SK-N-SH (cell line): ENCODE measurements around the gene NSUN7. TPM values are rescaled to one million over a fixed set of nuclear protein-coding genes. Genes with fewer than 3 reads are reported as not detected.

Experiments used
- CTCF ChIA-PET: fragments of 300-600, 350-600 bp; formaldehyde crosslinking; extraction: SDS; loops from one replicate; lab custom pipeline; 2021; lab: Yijun Ruan, JAX
- POLR2A ChIA-PET: fragments of 350-600 bp; sonication (Branson Sonifier 250); formaldehyde crosslinking; extraction: SDS; loops from one replicate; lab custom pipeline; 2020; ENCODE audit warnings: antibody characterized with exemption, inconsistent platforms; lab: Yijun Ruan, JAX
- DNase-seq: peaks from one replicate; pipeline ENCODE4 v3.0.0; 2012
- H2AFZ ChIP-seq: fragments of 200-600 bp; sonication (generic); 2 replicates; pipeline ENCODE4 v1.8.1; 2016; ENCODE audit warnings: antibody characterized with exemption, mild to moderate bottlenecking, low read depth
- H3F3A ChIP-seq: fragments of 200-600 bp; sonication (generic); replicated peaks from 2 replicates; pipeline ENCODE3; 2016; ENCODE audit warnings: antibody characterized with exemption, mild to moderate bottlenecking; ENCODE audit not compliant: insufficient read depth
- H3K27ac ChIP-seq, 2 experiments: fragments of 200-500 bp in 1 of 2; fragments of 200-600 bp in 1 of 2; sonication (Bioruptor generic) in 1 of 2; sonication (generic), shearing (Covaris generic) in 1 of 2; 2 replicates each; pipeline versions ENCODE4 v1.5.1 to v1.6.1; 2014 to 2016; ENCODE audit warnings: low read depth in 2 of 2, inconsistent platforms in 1 of 2, low read length in 1 of 2, mild to moderate bottlenecking in 1 of 2, mixed read lengths in 1 of 2
- H3K27me3 ChIP-seq: fragments of 200-600 bp; sonication (generic), shearing (Covaris generic); 2 replicates; pipeline ENCODE4 v1.6.1; 2016; ENCODE audit warnings: mixed run types; ENCODE audit not compliant: insufficient read depth
- H3K36me3 ChIP-seq, 2 experiments: fragments of 200-500 bp in 1 of 2; fragments of 200-600 bp in 1 of 2; sonication (Bioruptor generic) in 1 of 2; sonication (generic) in 1 of 2; replicated peaks in 1 of 2; 2 replicates each; pipeline versions ENCODE3 to v1.5.1; 2014 to 2016; ENCODE audit warnings: low read length in 1 of 2, mild to moderate bottlenecking in 1 of 2; ENCODE audit not compliant: insufficient read depth in 2 of 2, control insufficient read depth in 1 of 2
- H3K4me1 ChIP-seq, 2 experiments: fragments of 200-500 bp in 1 of 2; fragments of 200-600 bp in 1 of 2; sonication (Bioruptor generic) in 1 of 2; sonication (generic), shearing (Covaris generic) in 1 of 2; 2 replicates each; pipeline versions ENCODE4 v1.5.1 to v1.6.1; 2014 to 2016; ENCODE audit warnings: low read depth in 1 of 2, low read length in 1 of 2, mixed run types in 1 of 2; ENCODE audit not compliant: insufficient read depth in 2 of 2, control insufficient read depth in 1 of 2
- H3K4me2 ChIP-seq: fragments of 200-600 bp; sonication (generic), shearing (Covaris generic); 2 replicates; pipeline ENCODE4 v1.6.1; 2017; ENCODE audit warnings: mixed run types
- H3K4me3 ChIP-seq, 2 experiments: fragments of 200-500 bp in 1 of 2; fragments of 200-600 bp in 1 of 2; sonication (Bioruptor generic) in 1 of 2; sonication (generic), shearing (Covaris generic) in 1 of 2; 2 replicates each; pipeline versions ENCODE4 v1.5.1 to v1.8.1; 2014 to 2016; ENCODE audit warnings: low read depth in 2 of 2, inconsistent platforms in 1 of 2, low read length in 1 of 2, mild to moderate bottlenecking in 1 of 2, mixed read lengths in 1 of 2, moderate library complexity in 1 of 2
- H3K79me2 ChIP-seq: fragments of 200-600 bp; sonication (generic); 2 replicates; pipeline ENCODE4 v1.8.1; 2017; ENCODE audit warnings: mild to moderate bottlenecking; ENCODE audit not compliant: insufficient read depth
- H3K9ac ChIP-seq: fragments of 200-600 bp; sonication (generic); 2 replicates; pipeline ENCODE4 v1.6.1; 2017; ENCODE audit warnings: mixed run types
- H3K9me2 ChIP-seq: fragments of 200-600 bp; sonication (generic); 2 replicates; pipeline ENCODE4 v1.6.1; 2017; ENCODE audit warnings: mixed run types
- H3K9me3 ChIP-seq: fragments of 200-600 bp; sonication (generic); 2 replicates; pipeline ENCODE4 v1.6.1; 2017; ENCODE audit warnings: mixed run types, mild to moderate bottlenecking, moderate library complexity
- H4K20me1 ChIP-seq: fragments of 200-600 bp; sonication (generic); 2 replicates; pipeline ENCODE4 v1.6.1; 2017; ENCODE audit warnings: mild to moderate bottlenecking, mixed run types; ENCODE audit not compliant: insufficient read depth
- ELF1 ChIP-seq: IDR thresholded peaks from 2 replicates; pipeline ENCODE4 v1.4.0; 2012
- FOSL2 ChIP-seq: IDR thresholded peaks from 2 replicates; pipeline ENCODE4 v1.4.0; 2012; ENCODE audit warnings: low read depth, mild to moderate bottlenecking, moderate library complexity, borderline replicate concordance
- GABPA ChIP-seq: IDR thresholded peaks from 2 replicates; pipeline ENCODE4 v1.4.0; 2012; ENCODE audit warnings: low read depth, mild to moderate bottlenecking
- GATA2 ChIP-seq: sonication (generic); formaldehyde crosslinking; IDR thresholded peaks from 2 replicates; pipeline ENCODE4 v1.5.0; 2020; ENCODE audit warnings: mild to moderate bottlenecking, missing genetic modification reagents
- PBX3 ChIP-seq: IDR thresholded peaks from 2 replicates; pipeline ENCODE4; 2012
- POLR2AphosphoS5 ChIP-seq: IDR thresholded peaks from 2 replicates; pipeline ENCODE4 v1.6.1; 2012; ENCODE audit warnings: low read depth, low read length
- RFX5 ChIP-seq: IDR thresholded peaks from 2 replicates; pipeline ENCODE4 v1.6.1; 2012; ENCODE audit warnings: mild to moderate bottlenecking, improper control_type of control experiment, low read length
- RXRA ChIP-seq: IDR thresholded peaks from 2 replicates; pipeline ENCODE4 v1.4.0; 2012; ENCODE audit warnings: low read depth, mild to moderate bottlenecking, borderline replicate concordance
- SIN3A ChIP-seq: IDR thresholded peaks from 2 replicates; pipeline ENCODE4 v1.6.1; 2012; ENCODE audit warnings: low read depth, mild to moderate bottlenecking, low read length, moderate library complexity, borderline replicate concordance
- SMC3 ChIP-seq: IDR thresholded peaks from 2 replicates; pipeline ENCODE4 v1.6.1; 2012; ENCODE audit warnings: low read depth, low read length, improper control_type of control experiment
- TAF1 ChIP-seq: IDR thresholded peaks from 2 replicates; pipeline ENCODE4 v1.6.1; 2012; ENCODE audit warnings: low read depth, mild to moderate bottlenecking, low read length, moderate library complexity, borderline replicate concordance
- TCF12 ChIP-seq: IDR thresholded peaks from 2 replicates; pipeline ENCODE4 v1.4.0; 2012
- USF2 ChIP-seq: fragments of 150-350 bp; IDR thresholded peaks from 2 replicates; pipeline ENCODE4 v1.6.1; 2017; ENCODE audit warnings: antibody characterized with exemption, low read length, low read depth, borderline replicate concordance
- ZBTB33 ChIP-seq: IDR thresholded peaks from 2 replicates; pipeline ENCODE4 v1.4.0; 2012; ENCODE audit warnings: low read depth, borderline replicate concordance
- WGBS: methylation state at CpG from one replicate; pipeline ENCODE4 v1.1.6; 2017; ENCODE audit warnings: low lambda C conversion rate; 5-methylcytosine and 5-hydroxymethylcytosine counted together
- polyA plus RNA-seq, 3 experiments: library from polyadenylated mRNA; depleted of rRNA; stranded (reverse); fragments of >200 nt; gene quantifications; 2 replicates each; pipeline ENCODE4 v1.2.3, GENCODE V29; 2012

The NSUN7 gene
- polyA plus RNA-seq, 1 of the 3 experiments (the other 2 are of a cell fraction): 0.28 TPM

GRCh38 chr4:40822420-40823166, 72.8 kb downstream of the NSUN7 start:
- no peaks in the 10 kb centered on the region for H3K9me3 ChIP-seq
- H3F3A ChIP-seq: no peaks in the 10 kb centered on the region
- H2AFZ ChIP-seq: no peak overlapping the region
- ChIA-PET POLR2A (no interaction called here), CTCF (no interaction called here)
- no peaks in the 10 kb centered on the region for H3K27me3 ChIP-seq
- no peaks in the 10 kb centered on the region for H3K79me2 ChIP-seq
- no peak overlapping the region for H3K9ac ChIP-seq
- H3K4me3 ChIP-seq: no peak overlapping the region
- no peak overlapping the region for H3K27ac ChIP-seq
- TF ChIP-seq POLR2AphosphoS5: no peak
- TF ChIP-seq SIN3A: no peak
- no peak for TF ChIP-seq GATA2 (CRISPR knock-in tag)
- TF ChIP-seq USF2: no peak
- no peak for TF ChIP-seq ELF1
- TF ChIP-seq PBX3: no peak
- TF ChIP-seq GABPA: no peak
- no peak for TF ChIP-seq RXRA
- TF ChIP-seq TAF1: no peak
- TF ChIP-seq ZBTB33: no peak
- no peak for TF ChIP-seq FOSL2
- TF ChIP-seq TCF12: no peak
- no peak for TF ChIP-seq RFX5
- no peak for TF ChIP-seq SMC3
- WGBS: 96% methylated on average over 8 of the region's 8 CpGs
- DNase-seq: no peak
- H3K4me1 ChIP-seq: no peaks in the 10 kb centered on the region
- no peaks in the 10 kb centered on the region for H3K9me2 ChIP-seq
- peaks cover 34 to 57% of the 10 kb centered on the region in 2 experiments for H3K36me3 ChIP-seq
- H3K4me2 ChIP-seq: no peak overlapping the region
- H4K20me1 ChIP-seq: no peaks in the 10 kb centered on the region
